HCT116 (cell line): ENCODE measurements around the gene CORO7. TPM values are rescaled to one million over a fixed set of nuclear protein-coding genes. Genes with fewer than 3 reads are reported as not detected.

Experiments
- ATAC-seq: fragments of 200-7000 bp; cut with Tn5 transposase; 2 replicates; pipeline ENCODE4 v1.9.1; 2020; ENCODE audit warnings: mild to moderate bottlenecking, moderate library complexity
- BruUV-seq: library from RNA; stranded (reverse); fragments of 400-500 nt; replicated peaks from 2 replicates; lab custom pipeline; 2021; lab: Mats Ljungman, UMichigan
- CTCF ChIA-PET: fragments of 300-600 bp; sonication (Branson Sonifier 250); formaldehyde crosslinking; loops from one replicate; lab custom pipeline; 2021; ENCODE audit warnings: antibody characterized with exemption; lab: Charles Lee
- POLR2A ChIA-PET: fragments of 300-600, 350-600 bp; sonication (Branson Sonifier 250); formaldehyde crosslinking; loops from one replicate; lab custom pipeline; 2021; ENCODE audit warnings: antibody characterized with exemption; lab: Charles Lee
- RAD21 ChIA-PET, 2 experiments: fragments of 300-600 bp; sonication (Branson Sonifier 250); formaldehyde crosslinking; loops; one replicate each; lab custom pipeline; 2023; ENCODE audit warnings: low total read pairs in 2 of 2; ENCODE audit not compliant: uncharacterized antibody in 2 of 2, unreplicated experiment in 2 of 2, low non-redundant PET in 1 of 2; lab: Charles Lee
- DNase-seq: peaks from one replicate; pipeline ENCODE4 v3.0.0-alpha.2; 2010; ENCODE audit warnings: low read depth, low spot score
- H2AFZ ChIP-seq: fragments of 200-600 bp; shearing (Covaris generic), sonication (generic); 2 replicates; pipeline ENCODE4 v1.6.1; 2017; ENCODE audit warnings: low read depth, mixed run types, mixed read lengths, antibody characterized with exemption, low read length; ENCODE audit not compliant: poor library complexity, severe bottlenecking
- H3K27ac ChIP-seq: 2 replicates; pipeline ENCODE4 v1.5.1; 2012; ENCODE audit warnings: low read depth, low read length
- H3K27me3 ChIP-seq: fragments of 200-600 bp; sonication (generic); 2 replicates; pipeline ENCODE4 v1.6.1; 2016; ENCODE audit warnings: mixed run types, low read length, mixed read lengths; ENCODE audit not compliant: insufficient read depth
- H3K36me3 ChIP-seq, 2 experiments: fragments of 200-500 bp in 1 of 2; fragments of 200-600 bp in 1 of 2; sonication (Bioruptor generic) in 1 of 2; sonication (generic) in 1 of 2; 2 replicates each; pipeline versions ENCODE4 v1.5.1 to v1.6.1; 2014 to 2016; ENCODE audit warnings: low read length in 2 of 2, inconsistent platforms in 1 of 2, mixed read lengths in 1 of 2, mixed run types in 1 of 2; ENCODE audit not compliant: insufficient read depth in 2 of 2, control insufficient read depth in 1 of 2
- H3K4me1 ChIP-seq, 2 experiments: fragments of 200-600 bp in 1 of 2; sonication (generic) in 1 of 2; 2 replicates each; pipeline versions ENCODE4 v1.5.1 to v1.6.1; 2012 to 2017; ENCODE audit warnings: low read length in 2 of 2, inconsistent platforms in 1 of 2, mild to moderate bottlenecking in 1 of 2, mixed read lengths in 1 of 2, mixed run types in 1 of 2, moderate library complexity in 1 of 2; ENCODE audit not compliant: insufficient read depth in 2 of 2, control insufficient read depth in 1 of 2
- H3K4me2 ChIP-seq: fragments of 200-600 bp; sonication (generic); 2 replicates; pipeline ENCODE4 v1.6.1; 2017; ENCODE audit warnings: mixed run types, low read length, mixed read lengths
- H3K4me3 ChIP-seq, 2 experiments: fragments of 200-600 bp in 1 of 2; sonication (generic) in 1 of 2; replicated peaks in 1 of 2; 2 replicates each; pipeline ENCODE4 v1.5.1; 2011 to 2016; ENCODE audit warnings: low read length in 2 of 2, control low read depth in 1 of 2, low read depth in 1 of 2, mild to moderate bottlenecking in 1 of 2, mixed read lengths in 1 of 2, mixed run types in 1 of 2
- H3K79me2 ChIP-seq: fragments of 200-600 bp; sonication (generic); 2 replicates; pipeline ENCODE4 v1.6.1; 2017; ENCODE audit warnings: mild to moderate bottlenecking, mixed run types, low read length, moderate library complexity, mixed read lengths; ENCODE audit not compliant: insufficient read depth
- H3K9ac ChIP-seq: fragments of 200-600 bp; sonication (generic); 2 replicates; pipeline ENCODE4 v1.6.1; 2016; ENCODE audit warnings: low read length, mixed read lengths
- H3K9me2 ChIP-seq: fragments of 200-600 bp; sonication (generic), shearing (Covaris generic); 2 replicates; pipeline ENCODE4 v1.6.1; 2017; ENCODE audit warnings: mixed run types, mild to moderate bottlenecking, moderate library complexity; ENCODE audit not compliant: insufficient read depth
- H3K9me3 ChIP-seq, 2 experiments: fragments of 200-500 bp in 1 of 2; fragments of 200-600 bp in 1 of 2; sonication (Bioruptor generic) in 1 of 2; sonication (generic) in 1 of 2; 2 replicates each; pipeline ENCODE4 v1.6.1; 2014 to 2017; ENCODE audit warnings: low read length in 2 of 2, mixed read lengths in 2 of 2, inconsistent platforms in 1 of 2, low read depth in 1 of 2, mild to moderate bottlenecking in 1 of 2, mixed run types in 1 of 2, moderate library complexity in 1 of 2; ENCODE audit not compliant: control insufficient read depth in 1 of 2, insufficient read depth in 1 of 2
- H4K20me1 ChIP-seq: fragments of 200-600 bp; sonication (generic), shearing (Covaris generic); 2 replicates; pipeline ENCODE4 v1.6.1; 2017; ENCODE audit warnings: mixed run types, mild to moderate bottlenecking, moderate library complexity; ENCODE audit not compliant: insufficient read depth
- CTCF ChIP-seq, 3 experiments: fragments of 200-600 bp in 1 of 3; sonication (generic) in 1 of 3; IDR thresholded peaks in 2 of 3; conservative IDR thresholded peaks in 1 of 3; 2 replicates each; pipeline ENCODE4 v1.5.1; 2012 to 2017; ENCODE audit warnings: low read depth in 2 of 3, low read length in 2 of 3, antibody characterized with exemption in 1 of 3, borderline replicate concordance in 1 of 3, control low read depth in 1 of 3, mild to moderate bottlenecking in 1 of 3, mixed read lengths in 1 of 3, mixed run types in 1 of 3, moderate library complexity in 1 of 3; ENCODE audit not compliant: insufficient read depth in 1 of 3
- EZH2phosphoT487 ChIP-seq: fragments of 200-600 bp; IDR thresholded peaks from 2 replicates; pipeline ENCODE4 v1.6.1; 2018; ENCODE audit warnings: antibody characterized with exemption, borderline replicate concordance
- FOSL1 ChIP-seq: IDR thresholded peaks from 2 replicates; pipeline ENCODE4 v1.6.1; 2012; ENCODE audit warnings: low read depth
- JUND ChIP-seq: IDR thresholded peaks from 2 replicates; pipeline ENCODE4 v1.6.1; 2012
- POLR2A ChIP-seq: IDR thresholded peaks from 2 replicates; pipeline ENCODE4 v1.7.0; 2011; ENCODE audit warnings: borderline replicate concordance; ENCODE audit not compliant: insufficient read depth, insufficient read length; ENCODE audit errors: extremely low read depth
- POLR2AphosphoS5 ChIP-seq: IDR thresholded peaks from 2 replicates; pipeline ENCODE4 v1.6.1; 2011; ENCODE audit warnings: mild to moderate bottlenecking, low read depth, low read length, moderate library complexity
- RAD21 ChIP-seq: IDR thresholded peaks from 2 replicates; pipeline ENCODE4 v1.6.1; 2012; ENCODE audit warnings: low read depth, mild to moderate bottlenecking
- SIN3A ChIP-seq: IDR thresholded peaks from 2 replicates; pipeline ENCODE4 v1.6.1; 2012; ENCODE audit warnings: low read depth
- YY1 ChIP-seq: IDR thresholded peaks from 2 replicates; pipeline ENCODE4 v1.6.1; 2011; ENCODE audit warnings: low read length, low read depth, moderate library complexity, mild to moderate bottlenecking; ENCODE audit not compliant: insufficient replicate concordance; ENCODE audit errors: extremely low read depth
- ZNF274 ChIP-seq: fragments of 200-500 bp; sonication (Bioruptor generic); IDR thresholded peaks from 2 replicates; pipeline ENCODE4 v1.6.1; 2014; ENCODE audit warnings: mild to moderate bottlenecking, low read depth, low read length, inconsistent platforms
- intact Hi-C: fragments of 100-400 bp; cut with micrococcal nuclease; formaldehyde crosslinking; loops from 2 replicates; pipeline ENCODE4 v1.10.0; 2022
- total RNA-seq: library from RNA; stranded (reverse); gene quantifications from one replicate; pipeline ENCODE4 v1.2.1, GENCODE V29; 2021; ENCODE audit not compliant: unreplicated experiment
- TF ChIP-seq, protein P1 (sequence below): IDR thresholded peaks from 2 replicates; pipeline ENCODE4 v1.6.1; 2012
- TF ChIP-seq, protein P2 (sequence below): IDR thresholded peaks from 2 replicates; pipeline ENCODE4 v1.6.1; 2012; ENCODE audit warnings: low read depth

Gene CORO7
- total RNA-seq, 1 experiment from 2014 or later, result 21.3 TPM

DNA sequence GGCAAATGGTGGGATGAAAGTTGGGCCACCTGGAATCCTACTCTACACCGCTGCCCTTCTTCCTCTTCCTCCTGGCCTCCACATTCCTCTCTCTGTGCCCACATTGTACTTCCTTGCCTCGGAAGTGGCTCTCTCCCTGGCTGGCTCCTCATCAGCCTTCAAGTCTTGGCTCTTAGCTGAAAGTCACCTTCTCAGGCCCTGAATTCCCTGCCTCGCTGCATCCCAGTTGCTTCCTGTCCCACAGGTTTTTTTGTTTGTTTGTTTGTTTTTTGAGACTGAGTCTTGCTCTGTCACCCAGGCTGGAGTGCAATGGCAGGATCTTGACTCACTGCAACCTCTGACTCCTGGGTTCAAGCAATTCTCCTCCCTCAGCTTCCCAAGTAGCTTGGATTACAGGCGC is 62.7 kb downstream of the CORO7 start:
- no peaks in the 10 kb centered on the region for H3K27me3 ChIP-seq
- H3K9me3 ChIP-seq, result no peaks in the 10 kb centered on the region
- DNase-seq (no peak), ATAC-seq (no peak)
- no peak overlapping the region for H3K4me3 ChIP-seq
- TF ChIP-seq YY1 (no peak), FOSL1 (no peak), EZH2phosphoT487 (no peak), ZNF274 (no peak), SIN3A (no peak), CTCF (IDR thresholded peaks at IDR 0.05 in 2 of 3, conservative IDR thresholded peaks at IDR 0.05 in 1 of 3; ENCODE audit: borderline replicate concordance in 1 of 3, insufficient read depth in 1 of 3, low read depth in 2 of 3, low read length in 2 of 3) (no peak), POLR2AphosphoS5 (no peak), POLR2A (no peak), JUND (no peak), RAD21 (no peak)
- TF ChIP-seq, protein P1, sequence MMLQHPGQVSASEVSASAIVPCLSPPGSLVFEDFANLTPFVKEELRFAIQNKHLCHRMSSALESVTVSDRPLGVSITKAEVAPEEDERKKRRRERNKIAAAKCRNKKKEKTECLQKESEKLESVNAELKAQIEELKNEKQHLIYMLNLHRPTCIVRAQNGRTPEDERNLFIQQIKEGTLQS, result no peak
- TF ChIP-seq, protein P2, sequence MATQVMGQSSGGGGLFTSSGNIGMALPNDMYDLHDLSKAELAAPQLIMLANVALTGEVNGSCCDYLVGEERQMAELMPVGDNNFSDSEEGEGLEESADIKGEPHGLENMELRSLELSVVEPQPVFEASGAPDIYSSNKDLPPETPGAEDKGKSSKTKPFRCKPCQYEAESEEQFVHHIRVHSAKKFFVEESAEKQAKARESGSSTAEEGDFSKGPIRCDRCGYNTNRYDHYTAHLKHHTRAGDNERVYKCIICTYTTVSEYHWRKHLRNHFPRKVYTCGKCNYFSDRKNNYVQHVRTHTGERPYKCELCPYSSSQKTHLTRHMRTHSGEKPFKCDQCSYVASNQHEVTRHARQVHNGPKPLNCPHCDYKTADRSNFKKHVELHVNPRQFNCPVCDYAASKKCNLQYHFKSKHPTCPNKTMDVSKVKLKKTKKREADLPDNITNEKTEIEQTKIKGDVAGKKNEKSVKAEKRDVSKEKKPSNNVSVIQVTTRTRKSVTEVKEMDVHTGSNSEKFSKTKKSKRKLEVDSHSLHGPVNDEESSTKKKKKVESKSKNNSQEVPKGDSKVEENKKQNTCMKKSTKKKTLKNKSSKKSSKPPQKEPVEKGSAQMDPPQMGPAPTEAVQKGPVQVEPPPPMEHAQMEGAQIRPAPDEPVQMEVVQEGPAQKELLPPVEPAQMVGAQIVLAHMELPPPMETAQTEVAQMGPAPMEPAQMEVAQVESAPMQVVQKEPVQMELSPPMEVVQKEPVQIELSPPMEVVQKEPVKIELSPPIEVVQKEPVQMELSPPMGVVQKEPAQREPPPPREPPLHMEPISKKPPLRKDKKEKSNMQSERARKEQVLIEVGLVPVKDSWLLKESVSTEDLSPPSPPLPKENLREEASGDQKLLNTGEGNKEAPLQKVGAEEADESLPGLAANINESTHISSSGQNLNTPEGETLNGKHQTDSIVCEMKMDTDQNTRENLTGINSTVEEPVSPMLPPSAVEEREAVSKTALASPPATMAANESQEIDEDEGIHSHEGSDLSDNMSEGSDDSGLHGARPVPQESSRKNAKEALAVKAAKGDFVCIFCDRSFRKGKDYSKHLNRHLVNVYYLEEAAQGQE, result no peak
- H3K4me1 ChIP-seq, result peaks cover 7 to 19% of the 10 kb centered on the region in 2 experiments
- CTCF ChIA-PET, result no interaction called here
- H2AFZ ChIP-seq, result no peak overlapping the region
- no peak overlapping the region for H3K27ac ChIP-seq
- H3K9ac ChIP-seq, result no peak overlapping the region
- RAD21 ChIA-PET, result no interaction called here
- no peaks in the 10 kb centered on the region for H3K9me2 ChIP-seq
- intact Hi-C loops, result no loop called here
- peaks cover 24% of the 10 kb centered on the region for H3K79me2 ChIP-seq
- POLR2A ChIA-PET, result no interaction called here
- peaks cover 0 to 5% of the 10 kb centered on the region in 2 experiments; a peak in 2 of 4 replicates for H3K36me3 ChIP-seq
- no TSS peak for BruUV-seq
- H4K20me1 ChIP-seq, result no peaks in the 10 kb centered on the region
- H3K4me2 ChIP-seq, result no peak overlapping the region
